NCI-H2196 (cell line): ENCODE results near the gene NUDCD3.
A peak's percentile ranks its signal among the peaks of the same experiment; 100 is the strongest.
"Not testable (repeated sequence)": the region's sequence is repeated elsewhere in the genome, so short reads cannot be mapped to it uniquely, and the experiment has no call there.

Experiments
- DNase-seq: peaks from one replicate; lab custom pipeline; 2025; ENCODE audit not compliant: unreplicated experiment; lab: John Stamatoyannopoulos, UW

NUDCD3 gene

DNA sequence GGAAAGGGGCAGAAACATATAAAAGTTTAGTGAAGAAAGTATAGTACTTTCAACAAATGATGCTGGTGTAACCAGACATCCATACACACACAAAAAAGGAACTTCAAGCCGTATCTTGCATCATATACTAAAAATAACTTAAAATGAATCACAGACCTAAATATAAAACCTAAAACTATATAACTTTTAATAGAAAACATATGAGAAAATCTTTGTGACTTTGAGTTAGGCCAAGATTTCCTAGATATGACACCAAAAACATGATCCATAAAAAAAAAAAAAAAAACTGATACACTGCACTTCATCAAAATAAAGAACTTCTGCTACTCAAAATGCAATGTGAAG lies 40.9 kb downstream of the NUDCD3 start:
- no peak for DNase-seq

DNA sequence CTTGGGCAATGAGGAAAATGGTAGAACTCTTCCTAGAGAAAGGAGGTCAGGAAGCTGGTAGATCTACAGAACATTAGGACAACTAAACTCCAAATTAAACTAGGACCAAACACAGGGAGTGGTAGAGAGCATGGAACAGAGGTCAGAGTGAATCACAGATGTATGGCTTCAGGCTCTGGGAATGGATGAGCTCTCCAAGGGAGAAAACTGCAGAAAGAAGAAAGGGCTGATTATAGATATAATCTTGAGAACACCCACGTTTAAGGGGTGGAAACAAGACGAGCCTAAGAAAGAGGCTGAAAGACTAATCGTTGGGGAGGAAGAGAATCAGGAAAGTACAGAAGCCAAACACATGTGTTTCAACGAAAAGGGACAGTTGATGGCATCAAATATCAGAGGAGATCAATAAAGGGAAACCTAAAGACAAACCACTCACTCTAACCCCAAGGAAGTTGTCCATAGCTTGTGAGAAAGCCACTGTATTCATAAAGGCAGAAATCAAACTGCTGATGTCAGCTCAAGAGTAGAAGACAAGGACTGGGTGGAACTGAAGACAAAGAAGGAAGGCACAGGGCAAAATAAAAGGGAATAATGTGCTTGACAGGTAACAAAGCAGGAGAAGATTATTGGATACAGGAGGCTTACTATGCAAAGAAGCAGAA lies 41.4 kb downstream of the NUDCD3 start:
- DNase-seq: no peak

DNA sequence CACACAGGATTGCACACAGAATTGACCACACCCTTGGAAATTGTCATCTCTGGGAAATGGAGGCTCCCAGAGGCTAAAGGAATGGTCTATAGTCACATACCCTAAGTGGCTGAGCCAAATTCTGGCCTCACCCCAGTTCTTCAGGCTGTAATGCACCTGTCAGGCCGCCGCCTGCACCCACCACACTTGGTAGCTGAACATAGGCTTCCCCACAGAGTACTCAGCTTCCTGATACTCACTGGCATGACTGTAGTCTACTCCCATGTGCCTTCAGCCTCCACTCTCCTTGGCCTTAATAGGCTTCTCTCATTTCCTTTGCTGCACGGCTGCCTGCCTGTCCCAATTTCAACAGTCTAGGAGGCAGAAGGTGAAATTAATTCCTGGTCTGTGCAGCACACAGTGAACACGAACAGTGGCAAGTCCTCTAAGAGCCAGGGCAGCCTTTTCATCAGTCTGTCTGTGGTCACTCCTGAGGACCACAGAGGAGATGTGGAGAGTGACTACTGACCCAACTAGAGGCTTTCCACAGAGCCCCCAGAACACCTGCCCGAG lies 42.5 kb downstream of the NUDCD3 start:
- DNase-seq: no peak

DNA sequence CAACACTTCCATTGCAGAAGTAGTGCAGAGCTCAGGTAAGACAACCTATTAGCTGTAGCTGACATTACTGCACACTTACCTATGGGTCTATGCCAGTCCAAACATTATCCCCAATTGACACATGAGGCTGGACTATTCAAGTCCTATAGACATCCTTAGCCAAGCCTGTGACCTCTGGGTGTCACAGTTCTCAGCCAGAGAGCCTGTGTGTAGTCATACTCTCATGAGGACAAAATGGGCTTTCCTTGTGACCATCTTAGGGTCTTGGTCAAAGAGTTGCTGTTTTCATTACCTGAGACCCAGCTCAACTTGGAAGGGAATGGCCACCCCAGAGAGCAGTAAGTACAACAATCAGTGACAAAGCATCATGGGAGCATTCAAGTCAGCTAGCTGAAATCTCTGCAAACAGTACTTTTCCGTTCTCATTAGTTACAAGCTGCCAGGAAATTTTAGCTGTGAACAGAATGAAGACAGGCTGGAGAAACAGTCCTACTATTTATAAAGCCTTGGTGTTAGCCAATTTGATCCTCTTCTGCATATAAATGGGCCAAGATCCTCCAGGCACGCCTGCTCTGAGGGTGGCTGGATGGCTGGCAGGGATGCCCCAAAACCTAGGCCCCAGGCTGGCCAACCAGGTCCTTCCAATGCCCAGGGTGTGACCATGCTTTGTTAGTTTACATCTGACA lies 44.3 kb downstream of the NUDCD3 start:
- no peak for DNase-seq

DNA sequence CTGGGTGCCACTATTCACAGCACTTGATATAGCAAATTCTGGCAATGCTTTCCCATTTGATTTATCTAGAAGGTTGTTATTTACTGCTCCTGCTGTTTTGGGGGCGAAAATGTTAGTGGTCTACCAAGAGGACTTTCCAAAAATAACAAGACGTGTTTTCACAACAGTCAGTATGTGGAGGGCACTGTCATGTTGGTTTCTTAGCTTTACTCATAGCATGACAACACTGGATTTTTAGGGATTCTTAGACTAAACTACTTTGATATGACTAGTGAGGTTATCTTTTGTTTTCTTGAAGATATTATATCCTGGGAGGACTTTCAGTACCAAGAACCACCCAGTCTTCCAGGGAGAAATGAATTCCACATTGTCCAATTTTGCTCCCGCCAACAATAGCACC lies 49.4 kb downstream of the NUDCD3 start:
- DNase-seq: no peak

DNA sequence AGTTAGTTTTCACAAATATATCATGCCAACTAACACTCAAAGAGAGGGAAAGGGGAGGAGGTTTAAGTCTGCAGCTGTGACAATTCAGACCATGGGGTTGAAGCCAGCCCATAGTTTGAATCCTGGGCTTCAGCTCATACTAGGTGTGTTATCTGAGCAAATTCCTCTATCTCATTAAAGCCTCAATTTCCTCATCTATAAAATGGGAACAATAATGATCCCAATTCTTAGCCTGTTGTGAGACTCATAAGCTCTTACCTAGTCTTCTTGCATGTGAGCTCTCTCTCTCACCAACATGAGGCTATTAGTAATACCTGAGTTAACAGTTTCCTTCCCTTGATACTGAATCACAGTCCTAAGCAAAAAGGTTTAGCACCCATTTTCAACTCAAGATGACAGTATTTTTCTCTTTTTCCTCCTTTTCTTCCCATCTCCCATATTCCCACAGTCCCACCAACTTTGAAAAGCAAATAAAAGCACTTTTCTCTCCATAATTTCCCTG lies 49.8 kb downstream of the NUDCD3 start:
- DNase-seq: no peak

DNA sequence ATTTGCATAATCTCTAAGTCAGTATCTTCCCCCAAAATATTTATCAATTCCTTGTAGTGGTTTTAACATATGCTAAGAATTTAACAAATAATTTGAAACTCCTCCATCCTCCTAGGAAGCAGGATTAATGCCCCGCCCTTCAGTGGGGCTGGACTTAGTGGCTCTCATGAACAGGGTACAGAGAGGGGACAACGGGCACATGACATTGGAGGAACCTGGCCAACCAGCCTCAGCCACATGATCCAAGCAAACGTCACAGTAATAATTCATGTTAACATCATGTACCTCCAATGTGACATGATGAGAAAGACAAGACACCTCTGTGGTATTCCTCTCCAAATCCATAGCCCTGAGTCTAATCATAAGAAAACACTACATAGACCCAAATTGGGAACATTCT lies 50.5 kb downstream of the NUDCD3 start:
- no peak for DNase-seq

DNA sequence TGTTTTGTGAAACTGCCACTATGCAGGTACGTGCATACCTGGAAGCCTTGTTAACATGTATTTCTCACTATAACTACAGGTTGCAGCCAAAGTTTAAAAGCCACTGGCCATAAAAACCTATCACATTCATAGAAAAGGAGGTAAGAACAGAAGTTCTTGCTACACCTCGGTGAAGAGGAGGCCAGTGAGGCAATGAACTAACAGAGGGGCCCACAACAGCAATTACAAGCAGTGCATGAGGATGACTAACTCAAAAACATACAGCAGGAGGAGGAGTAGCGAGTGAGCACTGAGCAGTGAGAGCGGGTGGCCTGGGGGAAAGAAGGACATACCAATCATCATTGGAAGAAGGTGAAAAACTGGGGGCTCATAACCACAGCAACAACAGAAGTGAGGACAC lies 51.6 kb downstream of the NUDCD3 start:
- no peak for DNase-seq

DNA sequence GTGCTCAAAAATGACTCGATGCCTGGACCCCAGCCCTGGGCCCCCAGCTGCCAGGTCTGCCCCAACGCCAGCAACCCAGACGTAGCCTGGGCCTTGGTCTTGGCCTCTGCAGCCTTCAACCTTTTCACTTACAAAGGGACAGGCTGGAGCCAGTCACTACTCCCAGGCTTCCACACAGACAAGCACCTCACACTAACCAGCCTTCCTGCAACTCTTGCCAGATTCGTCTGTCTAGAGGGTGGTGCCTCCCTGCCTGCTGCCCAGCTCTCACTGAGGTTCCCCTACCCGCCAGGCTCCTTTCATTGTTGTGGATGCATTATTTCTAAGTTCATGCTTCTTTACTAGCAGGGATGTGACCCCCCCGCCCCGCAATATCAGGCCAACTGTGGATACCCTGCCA lies 56.3 kb downstream of the NUDCD3 start:
- DNase-seq: peak; percentile 5

DNA sequence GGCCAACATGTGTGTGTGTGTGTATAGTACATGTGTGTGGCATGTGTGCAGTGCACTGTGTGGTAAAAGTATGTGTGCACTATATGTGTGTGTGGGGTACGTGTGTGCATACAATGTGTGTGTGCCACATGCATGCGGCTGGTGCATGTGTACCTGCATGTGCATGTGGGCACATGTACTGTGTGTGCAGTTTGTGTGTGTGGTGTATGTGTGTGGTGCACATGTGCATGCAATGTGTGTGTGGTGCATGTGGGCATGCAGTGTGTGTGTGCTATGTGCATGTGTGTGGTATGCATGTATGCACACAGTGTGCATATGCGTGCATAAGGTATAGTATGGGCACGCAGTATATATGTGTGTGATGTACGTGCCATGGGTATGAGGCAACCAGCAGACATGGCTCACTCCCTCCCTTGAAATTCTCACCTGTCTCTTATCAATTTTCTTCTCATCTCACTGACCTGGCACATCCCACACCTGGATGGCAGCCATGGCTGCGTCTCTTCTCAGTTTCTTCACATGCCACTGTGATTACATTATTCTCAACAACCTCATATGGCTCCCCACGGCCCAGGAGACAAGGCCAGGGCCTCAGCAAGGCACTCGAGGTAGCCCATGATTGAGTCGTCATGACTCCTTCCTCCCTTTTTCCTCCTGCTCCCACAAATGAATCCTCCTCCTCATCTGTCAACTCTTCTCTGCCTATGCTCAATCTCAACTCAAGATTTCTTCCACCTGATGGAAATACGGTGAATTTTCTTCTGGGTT lies 57.0 kb downstream of the NUDCD3 start:
- peak; percentile 31 for DNase-seq

DNA sequence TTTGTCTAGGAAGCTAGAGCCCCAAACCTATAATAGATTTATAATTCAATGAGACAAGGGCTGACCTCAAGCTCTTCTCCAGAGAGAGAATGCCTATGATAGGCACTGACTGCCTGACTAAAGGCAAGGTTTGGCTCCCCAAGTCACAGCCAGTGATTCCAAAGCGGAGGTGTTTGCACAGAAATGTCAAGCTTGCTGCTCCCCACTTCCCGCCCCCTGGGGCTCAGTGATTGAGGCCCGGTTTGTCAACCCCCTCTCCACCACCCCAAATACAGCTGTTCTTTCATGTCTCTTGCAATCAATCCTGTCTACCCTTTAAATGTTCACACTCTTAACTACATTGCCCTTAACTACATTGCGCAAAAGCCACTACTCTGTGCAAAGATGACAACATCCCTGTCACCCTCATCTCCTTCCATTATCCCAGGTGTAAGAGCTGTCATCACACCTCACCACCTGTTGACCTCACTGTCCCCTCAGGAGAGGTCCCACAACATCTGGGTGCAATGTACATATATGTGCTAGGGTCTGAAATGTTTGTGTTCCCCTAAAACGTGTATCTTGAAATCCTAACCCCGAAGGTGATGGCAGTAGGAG lies 58.0 kb downstream of the NUDCD3 start:
- DNase-seq: no peak

DNA sequence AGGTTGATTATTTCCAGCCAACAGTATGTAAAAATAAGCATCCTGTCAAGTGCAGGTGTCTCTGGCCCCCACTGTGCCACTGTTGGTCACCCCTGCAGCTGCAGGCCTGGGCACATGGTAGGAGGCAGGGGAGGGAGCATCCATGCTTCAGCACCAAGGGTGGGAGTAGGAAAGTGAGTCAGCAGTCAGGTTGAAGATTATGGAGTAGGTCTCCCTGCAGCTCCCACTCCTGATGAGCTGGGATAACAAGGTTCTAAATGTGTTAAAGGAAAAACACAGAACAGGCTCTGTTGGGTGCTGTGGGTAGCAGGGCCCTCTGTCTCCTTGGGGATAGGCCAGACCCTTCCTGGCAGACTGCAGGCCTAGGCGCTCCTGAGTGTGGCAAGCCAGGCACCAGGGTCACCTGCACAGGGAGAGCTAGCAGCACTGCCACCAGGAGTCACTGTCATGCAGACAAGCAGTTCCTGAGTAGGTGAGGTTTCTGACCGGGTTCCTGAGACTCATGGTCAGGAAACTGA lies 59.3 kb downstream of the NUDCD3 start:
- DNase-seq: peak; percentile 9

DNA sequence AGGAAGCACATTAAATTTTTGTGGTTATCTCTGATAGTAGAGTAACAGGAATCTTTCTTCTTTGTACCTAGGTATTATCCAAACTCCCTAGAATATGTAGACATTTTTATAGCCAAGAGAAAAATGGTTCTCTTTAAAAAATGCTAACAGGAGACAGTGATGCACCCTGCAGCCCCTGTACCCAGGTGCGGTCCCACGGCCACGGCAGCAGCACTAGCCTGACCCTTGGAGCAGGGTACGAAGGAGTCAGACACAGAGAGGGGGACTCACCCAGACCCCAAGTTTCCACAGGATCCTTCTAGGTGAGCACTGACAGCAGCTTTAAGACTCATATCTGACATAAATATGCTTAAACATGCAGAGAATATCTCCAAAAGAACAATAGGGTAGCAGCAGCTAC lies 60.4 kb downstream of the NUDCD3 start:
- no peak for DNase-seq

DNA sequence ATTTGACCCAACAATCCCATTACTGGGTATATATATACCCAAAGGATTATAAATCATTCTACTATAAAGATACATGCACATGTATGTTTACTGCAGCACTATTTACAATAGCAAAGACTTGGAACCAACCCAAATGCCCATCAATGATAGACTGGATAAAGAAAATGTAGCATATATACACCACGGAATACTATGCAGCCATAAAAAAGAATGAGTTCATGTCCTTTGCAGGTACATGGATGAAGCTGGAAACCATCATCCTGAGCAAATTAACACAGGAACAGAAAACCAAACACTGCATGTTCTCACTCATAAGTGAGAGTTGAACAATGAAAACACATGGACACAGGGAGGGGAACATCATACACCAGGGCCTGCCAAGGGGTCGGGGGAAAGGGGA lies 65.7 kb downstream of the NUDCD3 start:
- DNase-seq: not testable (repeated sequence)

DNA sequence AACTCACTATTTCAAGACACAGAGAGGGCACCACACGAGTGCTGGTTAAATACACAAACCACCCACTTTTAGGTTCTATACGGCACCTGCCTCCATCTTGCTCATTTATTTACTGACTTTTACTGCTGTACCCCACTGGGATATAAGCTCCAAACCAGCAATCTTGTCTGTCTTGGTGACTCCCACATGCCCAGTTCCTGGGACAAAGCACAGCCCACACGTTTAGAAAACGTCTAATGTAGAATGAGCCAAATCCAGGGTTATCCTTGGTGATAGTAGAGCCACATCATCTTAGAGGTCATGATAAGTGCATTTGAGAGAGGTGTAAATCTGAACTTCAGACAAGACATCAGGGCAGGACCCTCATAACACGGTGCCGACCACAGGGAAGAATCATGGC lies 73.5 kb downstream of the NUDCD3 start:
- DNase-seq: no peak

DNA sequence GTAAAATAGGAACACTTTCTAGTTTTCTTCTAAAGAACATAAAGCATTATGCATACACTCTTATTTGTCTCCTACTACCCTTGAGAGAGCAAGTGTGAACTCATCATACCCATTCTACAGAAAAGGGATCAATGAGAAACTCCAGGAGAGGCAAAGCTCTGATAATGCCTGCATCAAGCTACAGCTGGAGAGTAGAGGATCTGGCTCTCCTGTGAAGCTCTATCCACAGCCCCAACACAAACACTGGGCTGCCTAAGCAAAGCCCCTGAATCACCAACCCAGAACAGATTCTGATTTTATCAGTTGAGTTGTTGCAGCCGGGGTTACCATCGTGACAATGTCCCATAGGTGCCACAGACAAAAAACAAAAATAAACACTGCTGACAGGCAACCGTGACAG lies 74.9 kb downstream of the NUDCD3 start:
- no peak for DNase-seq

DNA sequence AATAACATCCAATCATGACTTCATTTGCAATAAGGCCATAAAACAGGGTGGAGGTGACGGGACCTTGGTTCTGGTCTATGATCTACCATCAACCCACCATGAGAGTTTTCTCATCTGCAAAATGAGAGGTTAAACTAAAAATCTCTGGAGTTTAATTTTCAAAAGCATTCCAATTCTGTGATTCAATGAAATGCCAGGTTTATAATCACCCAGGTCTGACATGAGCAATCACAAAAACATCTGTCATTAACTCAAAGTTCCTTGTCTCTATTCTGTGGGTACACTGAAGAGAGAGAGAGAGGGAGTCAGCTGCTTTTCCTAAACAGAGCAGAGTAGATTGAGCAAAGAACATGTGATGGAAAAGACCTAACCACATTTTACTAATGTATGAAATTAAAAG lies 75.4 kb downstream of the NUDCD3 start:
- no peak for DNase-seq

DNA sequence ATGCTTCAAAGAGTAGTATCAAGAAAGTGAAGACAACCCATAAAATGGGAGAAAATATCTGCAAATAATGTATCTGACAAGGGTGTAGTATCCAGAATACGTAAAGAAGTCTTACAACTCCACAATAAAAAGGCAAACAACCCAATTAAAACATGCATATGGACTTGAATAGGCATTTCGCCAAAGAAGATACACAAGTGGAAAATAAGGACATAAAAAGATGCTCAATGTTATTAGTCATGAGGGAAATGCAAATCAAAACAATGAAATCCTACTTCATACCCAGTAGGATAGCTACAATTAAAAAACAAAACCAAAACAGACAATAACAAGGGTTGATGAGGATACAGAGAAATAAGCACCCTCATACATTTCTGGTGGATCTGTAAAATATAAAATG lies 79.2 kb downstream of the NUDCD3 start:
- no peak for DNase-seq

DNA sequence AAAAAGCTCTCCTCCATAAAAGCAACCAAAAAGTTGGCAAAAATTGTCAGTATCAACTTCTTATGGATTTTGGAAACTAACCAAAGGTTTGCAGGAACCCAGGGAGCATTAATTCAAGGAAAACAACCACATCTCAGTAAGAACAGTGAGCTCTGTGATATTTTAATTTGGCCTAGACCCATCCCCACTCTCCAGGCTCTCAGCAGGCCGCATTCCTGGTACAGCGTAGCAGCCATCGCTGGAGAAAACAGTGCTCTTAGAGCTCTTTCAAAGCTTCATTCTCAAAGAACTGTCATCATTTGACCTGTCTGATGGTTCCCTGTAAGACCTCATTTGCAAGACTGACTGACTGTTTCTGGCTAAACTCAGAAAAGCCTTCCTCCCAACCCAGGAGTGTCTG lies 81.9 kb downstream of the NUDCD3 start:
- DNase-seq: no peak

DNA sequence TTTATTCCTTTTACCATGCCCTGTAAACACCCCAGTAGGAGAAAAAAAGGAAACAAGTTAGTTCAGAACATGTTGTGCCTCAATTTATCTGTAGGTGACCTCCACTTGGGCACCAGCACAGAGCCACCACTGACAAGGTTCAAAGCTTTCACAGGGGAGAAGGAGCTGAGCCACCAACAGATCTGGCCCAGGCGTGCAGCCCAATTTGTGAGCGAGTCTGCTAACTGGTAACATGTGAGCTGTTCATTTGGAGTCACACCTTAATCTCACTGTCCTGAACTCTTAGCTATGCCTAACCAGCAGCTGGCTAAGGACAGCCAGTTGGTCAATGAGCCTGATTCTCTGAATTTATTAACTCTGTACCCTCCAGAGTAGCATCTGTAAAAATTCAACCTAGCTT lies 86.7 kb downstream of the NUDCD3 start:
- DNase-seq: no peak

DNA sequence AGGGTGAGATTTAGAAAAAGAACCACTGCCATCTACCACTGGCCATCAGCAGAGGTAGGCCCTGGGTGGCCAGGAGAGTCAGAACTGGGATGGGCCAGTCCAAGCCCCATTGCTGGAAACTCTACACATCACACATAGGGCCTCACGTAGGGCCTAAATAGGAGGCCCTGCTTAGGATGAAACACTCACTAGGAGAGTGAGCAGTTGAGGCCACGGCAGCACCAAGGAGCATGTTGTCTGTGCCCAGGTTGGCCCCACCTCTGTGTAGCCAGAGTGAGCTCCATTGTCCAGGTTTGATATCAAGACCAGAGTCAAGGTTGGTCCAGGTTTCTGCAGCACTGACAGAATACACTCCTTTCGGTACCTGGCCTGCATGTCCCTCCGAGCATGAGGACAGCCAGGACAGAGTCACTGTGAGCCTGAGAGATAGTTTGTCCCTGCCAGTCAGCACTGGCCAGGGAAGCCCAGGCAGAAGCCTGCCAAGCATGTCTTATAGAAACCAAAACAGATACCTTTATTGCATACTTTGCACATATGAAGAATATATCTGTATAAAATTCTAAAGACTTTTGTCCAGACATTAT lies 87.2 kb downstream of the NUDCD3 start:
- DNase-seq: no peak
